ENCODE data around the gene ARF6. TPM values are rescaled to one million over a fixed set of nuclear protein-coding genes. Genes with fewer than 3 reads are reported as not detected.
A peak's percentile ranks its signal among the peaks of the same experiment; 100 is the strongest.

ARF6 gene
- total RNA-seq, 1 donor from 2014 or later = 55.3 TPM

- H3K4me1 Mint-ChIP-seq (ENCODE audit: unreplicated experiment) = no peaks in the 10 kb centered on the region
- DNase-seq (ENCODE audit: low spot score) = no peak
- TF ChIP-seq, protein P1, sequence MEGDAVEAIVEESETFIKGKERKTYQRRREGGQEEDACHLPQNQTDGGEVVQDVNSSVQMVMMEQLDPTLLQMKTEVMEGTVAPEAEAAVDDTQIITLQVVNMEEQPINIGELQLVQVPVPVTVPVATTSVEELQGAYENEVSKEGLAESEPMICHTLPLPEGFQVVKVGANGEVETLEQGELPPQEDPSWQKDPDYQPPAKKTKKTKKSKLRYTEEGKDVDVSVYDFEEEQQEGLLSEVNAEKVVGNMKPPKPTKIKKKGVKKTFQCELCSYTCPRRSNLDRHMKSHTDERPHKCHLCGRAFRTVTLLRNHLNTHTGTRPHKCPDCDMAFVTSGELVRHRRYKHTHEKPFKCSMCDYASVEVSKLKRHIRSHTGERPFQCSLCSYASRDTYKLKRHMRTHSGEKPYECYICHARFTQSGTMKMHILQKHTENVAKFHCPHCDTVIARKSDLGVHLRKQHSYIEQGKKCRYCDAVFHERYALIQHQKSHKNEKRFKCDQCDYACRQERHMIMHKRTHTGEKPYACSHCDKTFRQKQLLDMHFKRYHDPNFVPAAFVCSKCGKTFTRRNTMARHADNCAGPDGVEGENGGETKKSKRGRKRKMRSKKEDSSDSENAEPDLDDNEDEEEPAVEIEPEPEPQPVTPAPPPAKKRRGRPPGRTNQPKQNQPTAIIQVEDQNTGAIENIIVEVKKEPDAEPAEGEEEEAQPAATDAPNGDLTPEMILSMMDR (IDR thresholded peaks at IDR 0.05; ENCODE audit: unreplicated experiment) = no peak
- no peaks in the 10 kb centered on the region for H3K27me3 Mint-ChIP-seq (ENCODE audit: unreplicated experiment)
- H3K9me3 Mint-ChIP-seq (ENCODE audit: unreplicated experiment) = no peaks in the 10 kb centered on the region
- H3K27ac Mint-ChIP-seq (ENCODE audit: unreplicated experiment) = no peak overlapping the region
- H3K4me3 Mint-ChIP-seq (ENCODE audit: unreplicated experiment) = no peak overlapping the region
- H3K36me3 Mint-ChIP-seq (ENCODE audit: low read depth, unreplicated experiment) = no peaks in the 10 kb centered on the region
These were observed 17.2 kb upstream of the ARF6 start for GRCh38 chr14:49875640-49876198.

DNA sequence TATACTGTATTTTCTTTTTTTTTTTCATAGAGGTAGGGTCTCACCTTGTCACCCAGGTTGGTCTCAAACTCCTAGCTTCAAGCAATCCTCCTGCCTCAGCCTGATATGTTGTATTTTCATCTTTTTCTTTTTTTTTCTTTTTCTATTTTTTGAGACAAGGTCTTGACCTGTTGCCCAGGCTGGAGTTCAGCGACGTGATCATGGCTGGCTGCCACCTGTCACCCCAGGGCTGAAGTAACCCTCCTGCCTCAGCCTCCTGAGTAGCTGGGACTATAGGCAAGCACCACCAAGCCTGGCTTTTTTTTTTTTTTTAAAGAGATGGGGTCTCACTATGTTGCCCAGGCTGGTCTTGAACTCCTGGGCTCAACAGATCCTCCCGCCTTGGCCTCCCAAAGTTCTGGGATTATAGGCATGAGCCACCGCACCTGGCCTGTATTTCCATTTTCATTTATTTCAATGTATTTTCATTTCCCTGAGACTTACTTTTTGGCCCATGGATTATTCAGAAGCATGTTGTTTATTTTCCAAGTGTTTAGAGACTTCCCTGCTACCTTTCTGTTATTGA, 16.2 kb upstream of the ARF6 start:
- DNase-seq (ENCODE audit: low spot score) = no peak
- Mint-ChIP-seq H3K27ac (ENCODE audit: unreplicated experiment) (no peak overlapping the region), H3K27me3 (ENCODE audit: unreplicated experiment) (no peaks in the 10 kb centered on the region), H3K4me3 (ENCODE audit: unreplicated experiment) (no peak overlapping the region), H3K4me1 (ENCODE audit: unreplicated experiment) (no peaks in the 10 kb centered on the region), H3K9me3 (ENCODE audit: unreplicated experiment) (no peaks in the 10 kb centered on the region), H3K36me3 (ENCODE audit: low read depth, unreplicated experiment) (no peaks in the 10 kb centered on the region)
- TF ChIP-seq, protein P1 (IDR thresholded peaks at IDR 0.05; ENCODE audit: unreplicated experiment) = no peak

DNA sequence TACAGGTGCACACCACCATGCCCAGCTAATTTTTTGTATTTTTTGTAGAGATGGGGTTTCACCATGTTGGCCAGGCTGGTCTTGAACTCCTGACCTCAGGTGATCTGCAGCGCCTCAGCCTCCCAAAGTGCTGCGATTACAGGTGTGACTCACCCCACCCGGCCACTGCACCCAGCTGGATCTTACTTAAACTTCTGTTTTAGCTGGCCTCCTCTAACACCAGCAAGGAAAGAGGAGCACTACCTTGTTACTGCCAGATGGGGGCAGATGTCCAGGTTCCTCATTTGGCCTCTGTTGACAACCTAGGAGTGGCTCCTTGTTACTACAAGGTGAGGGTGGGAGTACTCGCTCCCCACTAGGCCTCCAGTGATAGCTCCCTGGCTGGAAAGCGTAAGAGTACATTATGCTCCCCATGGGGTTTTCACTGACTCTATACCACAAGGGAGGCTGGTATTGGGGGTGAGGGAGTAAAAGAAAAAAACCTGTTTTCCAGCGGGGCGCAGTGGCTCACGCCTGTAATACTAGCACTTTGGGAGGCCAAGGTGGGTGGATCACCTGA, 13.2 kb upstream of the ARF6 start:
- Mint-ChIP-seq H3K4me3 (ENCODE audit: unreplicated experiment) (no peak overlapping the region), H3K4me1 (ENCODE audit: unreplicated experiment) (peaks cover 6% of the 10 kb centered on the region), H3K27ac (ENCODE audit: unreplicated experiment) (no peak overlapping the region), H3K36me3 (ENCODE audit: low read depth, unreplicated experiment) (peaks cover 4% of the 10 kb centered on the region), H3K27me3 (ENCODE audit: unreplicated experiment) (peaks cover 4% of the 10 kb centered on the region), H3K9me3 (ENCODE audit: unreplicated experiment) (no peaks in the 10 kb centered on the region)
- DNase-seq (ENCODE audit: low spot score) = peak; percentile 48
- TF ChIP-seq, protein P1 (IDR thresholded peaks at IDR 0.05; ENCODE audit: unreplicated experiment) = peak; percentile 72

GRCh38 chr14:49880267-49881064, 12.4 kb upstream of the ARF6 start:
- H3K27ac Mint-ChIP-seq (ENCODE audit: unreplicated experiment) = no peak overlapping the region
- TF ChIP-seq, protein P1 (IDR thresholded peaks at IDR 0.05; ENCODE audit: unreplicated experiment) = no peak
- peaks cover 4% of the 10 kb centered on the region for H3K36me3 Mint-ChIP-seq (ENCODE audit: low read depth, unreplicated experiment)
- no peak overlapping the region for H3K4me3 Mint-ChIP-seq (ENCODE audit: unreplicated experiment)
- peaks cover 9% of the 10 kb centered on the region for H3K4me1 Mint-ChIP-seq (ENCODE audit: unreplicated experiment)
- no peaks in the 10 kb centered on the region for H3K9me3 Mint-ChIP-seq (ENCODE audit: unreplicated experiment)
- H3K27me3 Mint-ChIP-seq (ENCODE audit: unreplicated experiment) = peaks cover 4% of the 10 kb centered on the region
- no peak for DNase-seq (ENCODE audit: low spot score)

Data from endothelial cell (in vitro differentiated cells).